Type B pancreatic cell (in vitro differentiated cells): Measurements from ENCODE around the gene FOXN3. TPM values are rescaled to one million over a fixed set of nuclear protein-coding genes. Genes with fewer than 3 reads are reported as not detected.

Experiments used
- DNase-seq: peaks from one replicate; pipeline ENCODE4 v3.0.0; 2021; ENCODE audit warnings: mixed read lengths; ENCODE audit not compliant: unreplicated experiment; ENCODE audit errors: extremely low spot score
- H3K27ac Mint-ChIP-seq: 2 replicates; pipeline ENCODE4 v1.8.0; 2021; ENCODE audit warnings: mild to moderate bottlenecking, mixed read lengths
- H3K27me3 Mint-ChIP-seq: 2 replicates; pipeline ENCODE4 v1.8.0; 2021; ENCODE audit warnings: mixed read lengths
- H3K36me3 Mint-ChIP-seq: 2 replicates; pipeline ENCODE4 v1.8.0; 2021; ENCODE audit warnings: mixed read lengths
- H3K4me1 Mint-ChIP-seq: one replicate; pipeline ENCODE4 v1.8.0; 2021; ENCODE audit warnings: mixed read lengths; ENCODE audit not compliant: unreplicated experiment
- H3K4me3 Mint-ChIP-seq: 2 replicates; pipeline ENCODE4 v1.8.0; 2021; ENCODE audit warnings: mild to moderate bottlenecking, mixed read lengths
- H3K9me3 Mint-ChIP-seq: 2 replicates; pipeline ENCODE4 v1.8.0; 2021; ENCODE audit warnings: mixed read lengths
- CTCF ChIP-seq: fragments of 200-600 bp; sonication (generic); conservative IDR thresholded peaks from 2 replicates; pipeline ENCODE4 v1.5.0; 2021; ENCODE audit warnings: antibody characterized with exemption, mild to moderate bottlenecking
- total RNA-seq: library from RNA; stranded (reverse); gene quantifications from 2 replicates; pipeline ENCODE4 v1.2.1, GENCODE V29; 2021; ENCODE audit warnings: low replicate concordance

Gene FOXN3
- total RNA-seq, 1 donor from 2014 or later: 73.5 TPM

GRCh38 chr14:89226801-89227495 is 190.1 kb downstream of the FOXN3 start:
- no peaks in the 10 kb centered on the region for H3K27me3 Mint-ChIP-seq
- no peak for TF ChIP-seq CTCF
- H3K27ac Mint-ChIP-seq: no peak overlapping the region
- H3K36me3 Mint-ChIP-seq: no peaks in the 10 kb centered on the region
- peaks cover 5% of the 10 kb centered on the region for H3K9me3 Mint-ChIP-seq
- DNase-seq: no peak
- H3K4me1 Mint-ChIP-seq: peaks cover 23% of the 10 kb centered on the region
- no peak overlapping the region for H3K4me3 Mint-ChIP-seq

GRCh38 chr14:89225607-89226006 is 191.4 kb downstream of the FOXN3 start:
- no peak for DNase-seq
- no peak for TF ChIP-seq CTCF
- Mint-ChIP-seq H3K9me3 (peaks cover 5% of the 10 kb centered on the region), H3K27ac (no peak overlapping the region), H3K27me3 (no peaks in the 10 kb centered on the region), H3K4me1 (peaks cover 30% of the 10 kb centered on the region), H3K4me3 (no peak overlapping the region), H3K36me3 (peaks cover under 1% of the 10 kb centered on the region)

- Mint-ChIP-seq H3K36me3 (peaks cover 3% of the 10 kb centered on the region), H3K27me3 (no peaks in the 10 kb centered on the region), H3K9me3 (no peaks in the 10 kb centered on the region), H3K4me1 (peaks cover 30% of the 10 kb centered on the region), H3K4me3 (no peak overlapping the region), H3K27ac (no peak overlapping the region)
- TF ChIP-seq CTCF: no peak
- no peak for DNase-seq
Observed at GRCh38 chr14:89221109-89221810, 195.8 kb downstream of the FOXN3 start.

- H3K4me3 Mint-ChIP-seq: no peak overlapping the region
- no peak for DNase-seq
- no peak for TF ChIP-seq CTCF
- H3K36me3 Mint-ChIP-seq: peaks cover 3% of the 10 kb centered on the region
- no peak overlapping the region for H3K27ac Mint-ChIP-seq
- H3K4me1 Mint-ChIP-seq: peaks cover 44% of the 10 kb centered on the region
- H3K27me3 Mint-ChIP-seq: no peaks in the 10 kb centered on the region
- no peaks in the 10 kb centered on the region for H3K9me3 Mint-ChIP-seq
Observed at GRCh38 chr14:89219051-89219450, 198.0 kb downstream of the FOXN3 start.

GRCh38 chr14:89217891-89218290 is 199.1 kb downstream of the FOXN3 start:
- TF ChIP-seq CTCF: no peak
- peaks cover 3% of the 10 kb centered on the region for H3K36me3 Mint-ChIP-seq
- no peak for DNase-seq
- H3K4me1 Mint-ChIP-seq: peaks cover 44% of the 10 kb centered on the region
- H3K27ac Mint-ChIP-seq: no peak overlapping the region
- no peaks in the 10 kb centered on the region for H3K9me3 Mint-ChIP-seq
- no peak overlapping the region for H3K4me3 Mint-ChIP-seq
- no peaks in the 10 kb centered on the region for H3K27me3 Mint-ChIP-seq
